HCT116 (cell line): Measurements from ENCODE around the gene BACH1.

ENCODE experiments used
- CEBPB ChIP-seq: IDR thresholded peaks from 2 replicates; pipeline ENCODE4 v1.6.1; 2012; ENCODE audit warnings: low read depth
- EZH2 ChIP-seq: fragments of 200-600 bp; sonication (generic); IDR thresholded peaks from 2 replicates; pipeline ENCODE4 v1.6.1; 2017; ENCODE audit warnings: antibody characterized with exemption, mixed run types
- EZH2phosphoT487 ChIP-seq: fragments of 200-600 bp; IDR thresholded peaks from 2 replicates; pipeline ENCODE4 v1.6.1; 2018; ENCODE audit warnings: antibody characterized with exemption, borderline replicate concordance
- JUND ChIP-seq: IDR thresholded peaks from 2 replicates; pipeline ENCODE4 v1.6.1; 2012
- POLR2A ChIP-seq: IDR thresholded peaks from 2 replicates; pipeline ENCODE4 v1.7.0; 2011; ENCODE audit warnings: borderline replicate concordance; ENCODE audit not compliant: insufficient read depth, insufficient read length; ENCODE audit errors: extremely low read depth
- RAD21 ChIP-seq: IDR thresholded peaks from 2 replicates; pipeline ENCODE4 v1.6.1; 2012; ENCODE audit warnings: low read depth, mild to moderate bottlenecking
- SIN3A ChIP-seq: IDR thresholded peaks from 2 replicates; pipeline ENCODE4 v1.6.1; 2012; ENCODE audit warnings: low read depth
- SRF ChIP-seq: IDR thresholded peaks from 2 replicates; pipeline ENCODE4 v1.6.1; 2012; ENCODE audit warnings: low read depth
- TCF7L2 ChIP-seq: IDR thresholded peaks from 2 replicates; pipeline ENCODE4 v1.7.0; 2011; ENCODE audit warnings: borderline replicate concordance, inconsistent platforms; ENCODE audit not compliant: insufficient read depth, insufficient read length; ENCODE audit errors: extremely low read depth
- TF ChIP-seq, protein P1 (sequence below), 3 experiments: fragments of 200-600 bp in 1 of 3; sonication (generic) in 1 of 3; IDR thresholded peaks in 2 of 3; conservative IDR thresholded peaks in 1 of 3; 2 replicates each; pipeline ENCODE4 v1.5.1; 2012 to 2017; ENCODE audit warnings: low read depth in 2 of 3, low read length in 2 of 3, antibody characterized with exemption in 1 of 3, borderline replicate concordance in 1 of 3, control low read depth in 1 of 3, mild to moderate bottlenecking in 1 of 3, mixed read lengths in 1 of 3, mixed run types in 1 of 3, moderate library complexity in 1 of 3; ENCODE audit not compliant: insufficient read depth in 1 of 3

DNA sequence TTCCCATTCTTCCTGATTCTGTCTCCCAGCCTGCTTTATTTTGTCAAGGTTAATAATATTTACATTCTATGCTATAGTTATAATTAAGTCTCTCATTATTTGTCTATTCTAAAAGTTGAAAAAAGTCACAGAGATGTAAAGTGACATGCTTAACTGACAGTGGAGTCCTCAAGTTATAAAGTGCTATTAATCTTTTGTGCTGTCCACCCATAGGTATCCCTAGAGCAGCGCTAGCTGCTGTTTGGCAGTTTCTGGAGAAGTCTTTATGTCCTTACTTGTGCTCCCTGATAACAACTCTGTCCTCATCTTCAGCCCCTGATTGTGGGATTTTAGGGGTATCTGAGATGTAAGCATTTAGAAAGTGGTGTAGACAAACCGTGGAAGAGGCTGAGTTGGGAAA, 13.1 kb downstream of the BACH1 start:
- TF ChIP-seq SIN3A (no peak), TCF7L2 (no peak), SRF (no peak), JUND (no peak), EZH2phosphoT487 (no peak), EZH2 (no peak), CEBPB (no peak), POLR2A (no peak), RAD21 (no peak)
- TF ChIP-seq, protein P1, sequence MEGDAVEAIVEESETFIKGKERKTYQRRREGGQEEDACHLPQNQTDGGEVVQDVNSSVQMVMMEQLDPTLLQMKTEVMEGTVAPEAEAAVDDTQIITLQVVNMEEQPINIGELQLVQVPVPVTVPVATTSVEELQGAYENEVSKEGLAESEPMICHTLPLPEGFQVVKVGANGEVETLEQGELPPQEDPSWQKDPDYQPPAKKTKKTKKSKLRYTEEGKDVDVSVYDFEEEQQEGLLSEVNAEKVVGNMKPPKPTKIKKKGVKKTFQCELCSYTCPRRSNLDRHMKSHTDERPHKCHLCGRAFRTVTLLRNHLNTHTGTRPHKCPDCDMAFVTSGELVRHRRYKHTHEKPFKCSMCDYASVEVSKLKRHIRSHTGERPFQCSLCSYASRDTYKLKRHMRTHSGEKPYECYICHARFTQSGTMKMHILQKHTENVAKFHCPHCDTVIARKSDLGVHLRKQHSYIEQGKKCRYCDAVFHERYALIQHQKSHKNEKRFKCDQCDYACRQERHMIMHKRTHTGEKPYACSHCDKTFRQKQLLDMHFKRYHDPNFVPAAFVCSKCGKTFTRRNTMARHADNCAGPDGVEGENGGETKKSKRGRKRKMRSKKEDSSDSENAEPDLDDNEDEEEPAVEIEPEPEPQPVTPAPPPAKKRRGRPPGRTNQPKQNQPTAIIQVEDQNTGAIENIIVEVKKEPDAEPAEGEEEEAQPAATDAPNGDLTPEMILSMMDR (IDR thresholded peaks at IDR 0.05 in 2 of 3, conservative IDR thresholded peaks at IDR 0.05 in 1 of 3; ENCODE audit: borderline replicate concordance in 1 of 3, insufficient read depth in 1 of 3, low read depth in 2 of 3, low read length in 2 of 3), result no peak
